ENCODE data around the gene NT5DC3.

Gene NT5DC3

GRCh38 chr12:103833095-103833775 is 7.8 kb downstream of the NT5DC3 start:
- DNase-seq (ENCODE audit: low read depth): no peak

GRCh38 chr12:103832048-103832997 is 8.7 kb downstream of the NT5DC3 start:
- DNase-seq (ENCODE audit: low read depth): no peak

GRCh38 chr12:103830730-103831320 is 10.2 kb downstream of the NT5DC3 start:
- no peak for DNase-seq (ENCODE audit: low read depth)

GRCh38 chr12:103830025-103830725 is 10.9 kb downstream of the NT5DC3 start:
- no peak for DNase-seq (ENCODE audit: low read depth)

GRCh38 chr12:103829092-103829491 is 11.9 kb downstream of the NT5DC3 start:
- no peak for DNase-seq (ENCODE audit: low read depth)

GRCh38 chr12:103827911-103828391 is 13.1 kb downstream of the NT5DC3 start:
- no peak for DNase-seq (ENCODE audit: low read depth)

GRCh38 chr12:103824845-103825244 is 16.2 kb downstream of the NT5DC3 start:
- peak; percentile 21 for DNase-seq (ENCODE audit: low read depth)

- DNase-seq (ENCODE audit: low read depth): no peak
Measured at GRCh38 chr12:103824290-103824689, 16.7 kb downstream of the NT5DC3 start.

- DNase-seq (ENCODE audit: low read depth): no peak
Measured at GRCh38 chr12:103823871-103824270, 17.2 kb downstream of the NT5DC3 start.

- peak; percentile 51 for DNase-seq (ENCODE audit: low read depth)
Measured at GRCh38 chr12:103821773-103822172, 19.3 kb downstream of the NT5DC3 start.

- no peak for DNase-seq (ENCODE audit: low read depth)
Measured at GRCh38 chr12:103820881-103821489, 20.0 kb downstream of the NT5DC3 start.

GRCh38 chr12:103820361-103820760 is 20.7 kb downstream of the NT5DC3 start:
- DNase-seq (ENCODE audit: low read depth): no peak

GRCh38 chr12:103819892-103820291 is 21.1 kb downstream of the NT5DC3 start:
- DNase-seq (ENCODE audit: low read depth): no peak

GRCh38 chr12:103819312-103819711 is 21.7 kb downstream of the NT5DC3 start:
- no peak for DNase-seq (ENCODE audit: low read depth)

- DNase-seq (ENCODE audit: low read depth): no peak
Measured at GRCh38 chr12:103817791-103818190, 23.2 kb downstream of the NT5DC3 start.

- no peak for DNase-seq (ENCODE audit: low read depth)
Measured at GRCh38 chr12:103816663-103817062, 24.4 kb downstream of the NT5DC3 start.

GRCh38 chr12:103814436-103814835 is 26.6 kb downstream of the NT5DC3 start:
- no peak for DNase-seq (ENCODE audit: low read depth)

- no peak for DNase-seq (ENCODE audit: low read depth)
Measured at GRCh38 chr12:103813949-103814348, 27.1 kb downstream of the NT5DC3 start.

GRCh38 chr12:103813426-103813825 is 27.6 kb downstream of the NT5DC3 start:
- no peak for DNase-seq (ENCODE audit: low read depth)

- DNase-seq (ENCODE audit: low read depth): no peak
Measured at GRCh38 chr12:103812789-103813188, 28.2 kb downstream of the NT5DC3 start.

- no peak for DNase-seq (ENCODE audit: low read depth)
Measured at GRCh38 chr12:103811791-103812190, 29.2 kb downstream of the NT5DC3 start.

GRCh38 chr12:103810111-103810510 is 30.9 kb downstream of the NT5DC3 start:
- DNase-seq (ENCODE audit: low read depth): no peak

Measured in ELR (cell line).